ENCODE measurements around the gene ARID1A. TPM values are rescaled to one million over a fixed set of nuclear protein-coding genes. Genes with fewer than 3 reads are reported as not detected.

Gene ARID1A
- total RNA-seq, 6 donors from 2014 or later = 61.3 to 102 (median 70.5) TPM

DNA sequence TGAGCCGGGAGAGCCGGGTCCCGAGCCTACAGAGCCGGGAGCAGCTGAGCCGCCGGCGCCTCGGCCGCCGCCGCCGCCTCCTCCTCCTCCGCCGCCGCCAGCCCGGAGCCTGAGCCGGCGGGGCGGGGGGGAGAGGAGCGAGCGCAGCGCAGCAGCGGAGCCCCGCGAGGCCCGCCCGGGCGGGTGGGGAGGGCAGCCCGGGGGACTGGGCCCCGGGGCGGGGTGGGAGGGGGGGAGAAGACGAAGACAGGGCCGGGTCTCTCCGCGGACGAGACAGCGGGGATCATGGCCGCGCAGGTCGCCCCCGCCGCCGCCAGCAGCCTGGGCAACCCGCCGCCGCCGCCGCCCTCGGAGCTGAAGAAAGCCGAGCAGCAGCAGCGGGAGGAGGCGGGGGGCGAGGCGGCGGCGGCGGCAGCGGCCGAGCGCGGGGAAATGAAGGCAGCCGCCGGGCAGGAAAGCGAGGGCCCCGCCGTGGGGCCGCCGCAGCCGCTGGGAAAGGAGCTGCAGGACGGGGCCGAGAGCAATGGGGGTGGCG, 371 bp downstream of the ARID1A start:
- ATAC-seq (ENCODE audit: low FRiP score in 2 of 2) = peak in 1 of 2 donors; percentile 0
- peak in 1 of 2 donors; percentile 92 for DNase-seq

DNA sequence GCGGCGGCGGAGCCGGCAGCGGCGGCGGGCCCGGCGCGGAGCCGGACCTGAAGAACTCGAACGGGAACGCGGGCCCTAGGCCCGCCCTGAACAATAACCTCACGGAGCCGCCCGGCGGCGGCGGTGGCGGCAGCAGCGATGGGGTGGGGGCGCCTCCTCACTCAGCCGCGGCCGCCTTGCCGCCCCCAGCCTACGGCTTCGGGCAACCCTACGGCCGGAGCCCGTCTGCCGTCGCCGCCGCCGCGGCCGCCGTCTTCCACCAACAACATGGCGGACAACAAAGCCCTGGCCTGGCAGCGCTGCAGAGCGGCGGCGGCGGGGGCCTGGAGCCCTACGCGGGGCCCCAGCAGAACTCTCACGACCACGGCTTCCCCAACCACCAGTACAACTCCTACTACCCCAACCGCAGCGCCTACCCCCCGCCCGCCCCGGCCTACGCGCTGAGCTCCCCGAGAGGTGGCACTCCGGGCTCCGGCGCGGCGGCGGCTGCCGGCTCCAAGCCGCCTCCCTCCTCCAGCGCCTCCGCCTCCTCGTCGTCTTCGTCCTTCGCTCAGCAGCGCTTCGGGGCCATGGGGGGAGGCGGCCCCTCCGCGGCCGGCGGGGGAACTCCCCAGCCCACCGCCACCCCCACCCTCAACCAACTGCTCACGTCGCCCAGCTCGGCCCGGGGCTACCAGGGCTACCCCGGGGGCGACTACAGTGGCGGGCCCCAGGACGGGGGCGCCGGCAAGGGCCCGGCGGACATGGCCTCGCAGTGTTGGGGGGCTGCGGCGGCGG, 1.0 kb downstream of the ARID1A start:
- DNase-seq (peak; percentile 37 to 93), ATAC-seq (ENCODE audit: low FRiP score in 2 of 2) (no peak)
- Histone ChIP-seq H3K27ac (peak overlapping the region; percentile 96 to 100 (median 97)), H3K9me3 (no peaks in the 10 kb centered on the region), H3K4me1 (peaks cover 55 to 61% (median 57%) of the 10 kb centered on the region in 4 donors), H3K27me3 (peaks cover 0 to 2% (median 0%) of the 10 kb centered on the region in 4 donors), H3K4me3 (peak overlapping the region; percentile 68 to 95 (median 90)), H3K36me3 (no peaks in the 10 kb centered on the region)
- 0 to 1% methylated on average over 18 to 46 of the region's 98 CpGs for WGBS, 2 donors
- TF ChIP-seq, protein P1, sequence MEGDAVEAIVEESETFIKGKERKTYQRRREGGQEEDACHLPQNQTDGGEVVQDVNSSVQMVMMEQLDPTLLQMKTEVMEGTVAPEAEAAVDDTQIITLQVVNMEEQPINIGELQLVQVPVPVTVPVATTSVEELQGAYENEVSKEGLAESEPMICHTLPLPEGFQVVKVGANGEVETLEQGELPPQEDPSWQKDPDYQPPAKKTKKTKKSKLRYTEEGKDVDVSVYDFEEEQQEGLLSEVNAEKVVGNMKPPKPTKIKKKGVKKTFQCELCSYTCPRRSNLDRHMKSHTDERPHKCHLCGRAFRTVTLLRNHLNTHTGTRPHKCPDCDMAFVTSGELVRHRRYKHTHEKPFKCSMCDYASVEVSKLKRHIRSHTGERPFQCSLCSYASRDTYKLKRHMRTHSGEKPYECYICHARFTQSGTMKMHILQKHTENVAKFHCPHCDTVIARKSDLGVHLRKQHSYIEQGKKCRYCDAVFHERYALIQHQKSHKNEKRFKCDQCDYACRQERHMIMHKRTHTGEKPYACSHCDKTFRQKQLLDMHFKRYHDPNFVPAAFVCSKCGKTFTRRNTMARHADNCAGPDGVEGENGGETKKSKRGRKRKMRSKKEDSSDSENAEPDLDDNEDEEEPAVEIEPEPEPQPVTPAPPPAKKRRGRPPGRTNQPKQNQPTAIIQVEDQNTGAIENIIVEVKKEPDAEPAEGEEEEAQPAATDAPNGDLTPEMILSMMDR (IDR thresholded peaks at IDR 0.05) = peak in 1 of 6 experiments; percentile 11
- TF ChIP-seq POLR2A (IDR thresholded peaks at IDR 0.05) (peak in 1 of 4 donors; percentile 37), POLR2AphosphoS5 (IDR thresholded peaks at IDR 0.05) (no peak)

More for the DNA sequence above, 371 bp downstream of the ARID1A start:
- WGBS, 2 donors = 1% methylated on average over 35 of the region's 72 CpGs; no CpG with 5 or more reads in 1 of the 2 donors
- Histone ChIP-seq H3K4me1 (peaks cover 53 to 59% (median 56%) of the 10 kb centered on the region in 4 donors), H3K4me3 (peak overlapping the region; percentile 68 to 95 (median 90)), H3K36me3 (no peaks in the 10 kb centered on the region), H3K27me3 (peaks cover 0 to 2% (median 0%) of the 10 kb centered on the region in 4 donors), H3K9me3 (no peaks in the 10 kb centered on the region), H3K27ac (peak overlapping the region; percentile 96 to 100 (median 97))
- TF ChIP-seq, protein P1 (IDR thresholded peaks at IDR 0.05) = no peak

DNA sequence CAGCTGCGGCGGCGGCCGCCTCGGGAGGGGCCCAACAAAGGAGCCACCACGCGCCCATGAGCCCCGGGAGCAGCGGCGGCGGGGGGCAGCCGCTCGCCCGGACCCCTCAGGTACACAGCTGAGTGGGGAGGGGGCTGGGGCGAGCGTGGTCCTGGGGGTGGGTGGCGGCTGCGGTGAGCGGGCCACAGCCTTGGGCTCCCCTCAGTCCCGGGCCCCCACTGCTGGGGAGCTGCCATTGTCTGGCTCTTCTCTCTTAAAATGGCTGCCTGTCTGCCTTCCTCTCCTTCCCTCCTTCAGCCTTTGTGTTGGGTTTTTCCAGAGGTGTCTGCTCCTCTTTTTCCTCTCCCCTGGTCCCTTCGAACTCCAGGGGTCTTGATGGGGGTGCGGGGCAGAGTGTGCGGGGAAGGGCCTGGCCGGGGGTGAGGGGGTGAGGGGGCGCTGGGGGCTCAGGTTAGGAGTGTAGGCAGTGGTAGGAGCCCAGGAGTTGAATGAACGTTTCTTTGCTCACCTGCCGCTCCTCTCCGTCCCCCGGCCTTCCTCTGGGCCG, 1.7 kb downstream of the ARID1A start:
- no peak for TF ChIP-seq EP300 (IDR thresholded peaks at IDR 0.05)
- TF ChIP-seq, protein P1 (IDR thresholded peaks at IDR 0.05) = no peak
- TF ChIP-seq POLR2A (IDR thresholded peaks at IDR 0.05) = no peak
- no peak for TF ChIP-seq POLR2AphosphoS5 (IDR thresholded peaks at IDR 0.05)
- WGBS, 2 donors = 0% methylated on average over 10 to 14 of the region's 30 CpGs
- no peak for DNase-seq

DNA sequence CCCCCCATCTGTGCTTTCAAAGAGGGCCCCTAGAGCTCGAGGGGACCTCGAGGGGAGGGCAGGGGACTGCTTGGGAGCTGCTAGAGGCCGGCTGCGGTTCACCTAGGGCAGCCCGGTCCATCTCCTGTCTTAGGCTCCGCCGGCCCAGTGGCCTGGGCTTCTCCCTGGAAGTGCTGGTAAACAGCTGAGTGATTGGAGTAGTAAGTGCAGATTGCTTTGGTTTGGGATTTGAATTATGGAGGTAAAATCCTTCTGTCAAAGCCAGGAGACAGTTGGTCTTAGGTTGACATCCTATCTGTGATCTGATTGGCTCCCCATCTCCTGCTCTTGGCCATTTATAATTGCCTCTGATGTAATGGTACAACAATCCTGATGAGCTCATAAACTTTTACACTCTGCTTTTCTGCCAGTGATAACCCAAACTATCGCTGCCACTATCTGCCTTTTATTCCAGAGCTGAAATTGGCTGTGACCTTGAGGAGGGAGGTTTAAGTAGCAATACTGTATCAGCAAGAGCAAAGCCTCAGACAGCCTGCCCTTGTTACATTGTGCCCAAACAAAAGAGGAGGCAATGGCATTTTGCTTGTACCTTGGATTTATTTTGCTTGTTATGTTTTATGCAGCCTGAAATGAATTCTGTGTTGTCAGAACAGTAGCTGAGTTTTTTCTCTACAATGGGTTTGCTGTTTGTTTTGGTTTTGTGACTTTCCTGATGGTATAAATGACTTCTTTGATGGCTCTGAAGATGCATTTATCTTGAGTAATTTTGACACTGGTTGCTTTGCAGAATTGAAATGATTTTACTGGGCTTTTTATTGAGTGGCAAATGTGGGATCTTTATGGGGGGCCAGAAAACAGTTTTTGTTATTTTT, 2.4 kb downstream of the ARID1A start:
- no peaks in the 10 kb centered on the region for H3K36me3 ChIP-seq
- peak; percentile 59 to 68 for DNase-seq
- peaks cover 0 to 2% (median 0%) of the 10 kb centered on the region in 4 donors for H3K27me3 ChIP-seq
- 0 to 1% methylated on average over 7 to 8 of the region's 8 CpGs for WGBS, 2 donors
- TF ChIP-seq EP300 (IDR thresholded peaks at IDR 0.05) (no peak), POLR2A (IDR thresholded peaks at IDR 0.05) (peak in 2 of 4 donors; percentile 52 to 69), POLR2AphosphoS5 (IDR thresholded peaks at IDR 0.05) (peak in 1 of 2 donors; percentile 66)
- TF ChIP-seq, protein P1 (IDR thresholded peaks at IDR 0.05) = no peak
- H3K4me3 ChIP-seq = peak overlapping the region; percentile 68 to 95 (median 90)
- peak; percentile 64 to 65 for ATAC-seq (ENCODE audit: low FRiP score in 2 of 2)
- H3K9me3 ChIP-seq = no peaks in the 10 kb centered on the region
- H3K27ac ChIP-seq = peak overlapping the region; percentile 96 to 100 (median 97)
- peaks cover 65 to 71% (median 68%) of the 10 kb centered on the region in 4 donors for H3K4me1 ChIP-seq

More for the DNA sequence above, 1.7 kb downstream of the ARID1A start:
- no peak for ATAC-seq (ENCODE audit: low FRiP score in 2 of 2)
- peaks cover 0 to 2% (median 0%) of the 10 kb centered on the region in 4 donors for H3K27me3 ChIP-seq
- peak overlapping the region; percentile 96 to 100 (median 97) for H3K27ac ChIP-seq
- no peaks in the 10 kb centered on the region for H3K9me3 ChIP-seq
- no peaks in the 10 kb centered on the region for H3K36me3 ChIP-seq
- peaks cover 58 to 65% (median 61%) of the 10 kb centered on the region in 4 donors for H3K4me1 ChIP-seq
- peak overlapping the region; percentile 68 to 95 (median 90) for H3K4me3 ChIP-seq

Data from upper lobe of left lung (tissue), 6 donors.